Left ventricle myocardium superior (tissue), 1 donor: Measurements from ENCODE around the gene TOE1. TPM values are rescaled to one million over a fixed set of nuclear protein-coding genes. Genes with fewer than 3 reads are reported as not detected.
"Not testable (repeated sequence)": the region's sequence is repeated elsewhere in the genome, so short reads cannot be mapped to it uniquely, and the experiment has no call there.

ENCODE experiments used
- ATAC-seq: fragments of 200-7000 bp; cut with Tn5 transposase; one replicate; pipeline ENCODE4 v1.9.1; 2020; ENCODE audit warnings: mild to moderate bottlenecking, moderate library complexity
- DNase-seq: peaks from one replicate; pipeline ENCODE4 v3.0.0-alpha.2; 2020
- intact Hi-C: fragments of 100-400 bp; cut with micrococcal nuclease; formaldehyde crosslinking; loops from one replicate; pipeline ENCODE4 v1.11.0; 2022
- long read RNA-seq: library from polyadenylated mRNA; unstranded; transcript quantifications from one replicate; pipeline ENCODE4 v2.0.0, GENCODE V29; 2021
- total RNA-seq: library from RNA; stranded (reverse); fragmentation: NEBNext Ultra II Directional; extraction: Animal tissue kit (Norgen Biotek cat#: 25700); gene quantifications from one replicate; pipeline ENCODE4 v1.2.1, GENCODE V29; 2021
- donor health status: DM: no; HTN: yes; CAD: no; lungs with severe emphysema.

TOE1 gene
- 3.5 TPM for total RNA-seq
- long read RNA-seq, partial matches to known transcripts = 0 of 10 reads
- long read RNA-seq, other reads (novel, unspliced or antisense) = 6 of 10 reads

DNA sequence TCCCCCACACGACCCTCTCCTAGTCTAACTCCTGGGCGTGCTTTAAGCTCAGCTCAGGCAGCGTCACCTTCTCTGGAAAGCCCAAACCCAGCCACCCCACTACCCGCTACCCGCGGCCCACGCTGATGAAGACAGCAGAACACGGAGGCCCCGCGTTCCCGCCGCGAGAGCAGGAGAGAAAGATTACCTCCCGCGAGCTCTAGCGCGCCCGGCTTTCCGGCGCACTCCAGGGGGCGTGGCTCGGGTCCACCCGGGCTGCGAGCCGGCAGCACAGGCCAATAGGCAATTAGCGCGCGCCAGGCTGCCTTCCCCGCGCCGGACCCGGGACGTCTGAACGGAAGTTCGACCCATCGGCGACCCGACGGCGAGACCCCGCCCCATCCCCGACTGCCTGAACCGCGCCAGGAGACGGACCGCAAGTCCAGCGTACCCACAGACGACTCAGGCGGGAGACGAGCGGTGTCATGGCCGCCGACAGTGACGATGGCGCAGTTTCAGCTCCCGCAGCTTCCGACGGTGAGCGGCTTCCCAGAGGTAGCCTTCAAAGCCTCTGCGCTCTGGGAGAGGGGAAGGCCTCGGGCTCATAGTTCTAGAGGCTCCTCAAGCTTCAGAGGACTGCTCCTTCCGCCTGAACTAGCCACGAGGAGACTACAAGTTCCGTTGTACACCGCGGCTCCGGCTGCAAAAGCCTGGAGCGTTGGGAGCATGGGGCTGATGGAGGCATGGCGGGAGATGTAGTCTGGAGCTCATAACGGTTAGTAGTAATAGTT, at the start of gene TOE1, which contains the start of gene MUTYH:
Gene TOE1, plus strand, starts transcription at position 382 of the 770 bp plus-strand sequence. Its CDS starts 83 bp downstream, at position 465.
Gene MUTYH, minus strand, starts transcription at position 652 of the 770 bp plus-strand sequence. CDS start 5,935 bp downstream, outside the sequence.
- peak; percentile 96 for DNase-seq
- intact Hi-C loops = no loop called here
- ATAC-seq = peak; percentile 96

- DNase-seq, intact Hi-C loops, ATAC-seq: not testable (repeated sequence)
Measured at GRCh38 chr1:45291002-45291401, 49.0 kb upstream of the TOE1 start.

- intact Hi-C loops = no loop called here
- ATAC-seq (no peak), DNase-seq (no peak)
Measured at GRCh38 chr1:45291716-45292115, 48.3 kb upstream of the TOE1 start.

DNA sequence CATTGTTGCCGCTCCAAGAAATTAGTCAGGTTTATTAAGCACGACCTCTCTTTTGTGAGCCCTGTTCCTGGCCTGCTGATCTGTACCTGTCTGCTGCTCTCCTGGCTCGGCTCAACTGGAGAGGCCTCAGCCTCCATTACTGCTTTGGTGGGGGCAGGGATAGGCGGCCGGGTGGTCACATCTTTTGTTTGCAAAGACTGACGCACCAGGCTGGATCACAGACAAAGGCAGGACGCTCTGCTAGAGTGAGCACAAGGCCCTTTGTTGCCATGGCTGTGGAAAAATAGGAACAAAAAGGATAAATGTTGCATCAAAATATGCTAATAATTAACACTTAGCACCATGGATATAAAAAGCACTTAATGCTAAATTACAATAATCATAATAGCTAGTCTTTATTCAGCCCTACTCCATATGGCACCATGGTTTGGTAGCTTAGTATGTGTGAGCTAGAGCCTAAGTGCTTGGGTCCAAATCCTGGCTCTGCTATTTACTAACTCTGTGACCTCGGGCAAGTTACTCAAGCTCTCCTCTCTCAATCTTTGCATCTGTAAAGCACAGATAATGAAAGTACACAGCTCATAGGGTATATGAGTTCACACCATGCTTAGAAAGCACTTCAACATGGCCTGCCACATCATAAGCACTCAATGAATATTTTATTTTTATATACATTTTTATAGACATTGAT, 42.2 kb upstream of the TOE1 start:
- ATAC-seq = no peak
- DNase-seq = no peak
- intact Hi-C loops = no loop called here

DNA sequence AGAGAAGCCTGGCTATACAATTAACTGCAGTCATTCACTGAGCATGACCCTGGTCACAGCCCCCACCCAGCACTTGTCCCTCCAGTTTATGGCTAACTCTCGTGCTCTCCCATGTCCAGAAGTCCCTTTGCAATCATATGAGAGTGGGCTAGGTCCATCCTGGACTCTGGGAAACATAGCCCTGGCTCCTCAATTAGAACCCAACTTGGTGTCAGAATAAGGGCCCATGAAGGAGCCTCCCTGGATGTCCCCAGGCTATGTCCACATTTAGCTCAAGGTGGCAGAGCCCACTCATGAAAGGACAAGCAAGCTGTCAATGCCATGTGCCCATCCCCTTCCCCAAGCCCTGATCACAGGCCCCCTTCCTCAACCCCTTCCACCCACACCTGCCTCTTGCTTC, 40.7 kb upstream of the TOE1 start:
- DNase-seq = no peak
- ATAC-seq = no peak
- intact Hi-C loops = no loop called here

DNA sequence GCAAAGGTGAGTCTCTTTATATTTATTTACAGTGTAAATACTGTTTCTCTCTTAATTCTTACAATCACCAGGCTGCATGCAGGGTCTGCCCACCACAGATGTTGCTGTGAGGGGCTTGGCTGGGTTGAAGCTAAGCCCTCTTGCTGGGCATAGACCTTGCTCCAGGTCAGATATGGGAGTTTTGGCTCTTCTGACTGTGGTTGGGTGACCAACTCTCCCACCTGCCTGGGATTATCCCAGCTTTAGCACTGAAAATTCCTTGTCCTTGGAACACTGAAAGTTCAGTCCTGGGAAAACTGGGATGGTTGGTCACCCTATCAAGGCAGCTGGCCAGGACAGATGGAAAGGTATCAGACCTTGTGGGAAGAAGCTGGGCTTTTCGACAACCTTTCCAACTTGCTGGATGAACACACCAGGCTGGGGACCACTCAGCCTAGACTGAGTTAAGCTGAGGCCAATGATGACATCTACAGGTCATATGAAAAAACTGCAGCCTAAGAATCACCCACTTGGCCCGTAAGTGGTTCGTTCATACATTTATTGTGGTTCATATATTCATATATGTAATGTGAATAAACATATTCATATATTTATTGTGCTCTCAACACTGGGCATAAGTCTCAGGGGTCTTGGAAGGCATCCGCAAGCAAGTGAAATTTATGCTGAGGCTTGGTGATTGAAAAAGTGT, 39.8 kb upstream of the TOE1 start:
- ATAC-seq (no peak), DNase-seq (no peak)
- intact Hi-C loops = loop anchor here (2.0 kb wide), 1 partner anchor 283 kb away; no protein-coding TSS in a partner anchor

DNA sequence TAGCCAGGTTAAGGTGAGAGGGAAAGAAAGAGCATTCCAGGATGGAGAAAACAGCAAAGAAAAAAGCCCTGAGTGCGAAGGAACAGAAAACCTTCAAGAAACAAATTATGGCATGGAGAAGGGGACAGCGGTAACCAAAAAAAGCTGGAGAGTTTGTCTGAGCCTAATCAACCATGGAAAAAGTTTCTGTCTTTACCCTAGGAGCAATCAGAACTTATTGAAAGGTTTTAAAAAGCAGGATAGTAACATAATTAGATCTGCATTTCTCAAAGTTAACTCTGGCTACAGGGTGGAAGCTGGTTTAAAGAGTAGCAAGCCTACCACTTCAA, 39.3 kb upstream of the TOE1 start:
- no peak for DNase-seq
- intact Hi-C loops = loop anchor here (2.0 kb wide), 1 partner anchor 284 kb away; no protein-coding TSS in a partner anchor
- ATAC-seq = no peak

GRCh38 chr1:45302505-45303150, 37.3 kb upstream of the TOE1 start:
- DNase-seq (no peak), ATAC-seq (no peak)
- intact Hi-C loops = no loop called here

DNA sequence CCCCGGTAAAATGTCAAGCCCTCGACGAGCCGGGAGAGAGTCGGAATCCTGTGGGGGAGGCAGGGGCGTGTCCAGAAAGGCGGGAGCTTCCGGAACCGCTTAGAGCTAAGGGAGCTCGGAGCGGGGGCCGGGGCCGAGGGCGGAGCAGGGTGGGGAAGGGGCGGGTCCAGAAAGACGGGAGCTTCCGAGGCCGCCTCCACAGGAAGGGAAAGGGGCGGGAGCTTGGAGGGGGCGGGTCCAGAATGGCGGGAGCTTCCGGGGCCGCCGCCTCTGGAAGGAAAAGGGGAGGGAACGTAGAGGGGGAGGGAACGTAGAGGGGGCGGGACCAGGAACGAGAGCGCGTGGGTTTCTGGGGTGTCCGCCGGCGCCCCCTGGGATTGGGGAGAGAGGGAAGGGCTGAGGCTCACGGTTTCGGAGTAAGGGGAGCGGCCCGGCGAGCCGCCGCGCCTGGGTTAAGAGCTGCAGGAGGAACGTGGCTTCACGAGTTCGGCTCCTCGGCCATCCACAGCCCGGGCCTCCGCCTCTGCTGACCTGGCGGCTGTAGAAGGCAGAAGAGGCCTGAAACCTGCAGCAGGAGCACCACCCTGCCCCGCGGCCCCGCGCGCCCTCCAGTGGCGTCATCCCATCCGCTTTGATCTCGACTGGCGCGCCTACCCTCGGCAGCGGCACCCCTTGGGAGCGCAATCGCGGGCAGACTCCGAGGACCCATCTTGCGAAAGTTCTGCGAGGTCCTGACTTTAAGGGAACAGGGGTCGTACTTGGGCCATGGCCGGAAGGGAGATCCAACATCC, 36.3 kb upstream of the TOE1 start:
- peak; percentile 99 for DNase-seq
- intact Hi-C loops = no loop called here
- ATAC-seq = peak; percentile 97

DNA sequence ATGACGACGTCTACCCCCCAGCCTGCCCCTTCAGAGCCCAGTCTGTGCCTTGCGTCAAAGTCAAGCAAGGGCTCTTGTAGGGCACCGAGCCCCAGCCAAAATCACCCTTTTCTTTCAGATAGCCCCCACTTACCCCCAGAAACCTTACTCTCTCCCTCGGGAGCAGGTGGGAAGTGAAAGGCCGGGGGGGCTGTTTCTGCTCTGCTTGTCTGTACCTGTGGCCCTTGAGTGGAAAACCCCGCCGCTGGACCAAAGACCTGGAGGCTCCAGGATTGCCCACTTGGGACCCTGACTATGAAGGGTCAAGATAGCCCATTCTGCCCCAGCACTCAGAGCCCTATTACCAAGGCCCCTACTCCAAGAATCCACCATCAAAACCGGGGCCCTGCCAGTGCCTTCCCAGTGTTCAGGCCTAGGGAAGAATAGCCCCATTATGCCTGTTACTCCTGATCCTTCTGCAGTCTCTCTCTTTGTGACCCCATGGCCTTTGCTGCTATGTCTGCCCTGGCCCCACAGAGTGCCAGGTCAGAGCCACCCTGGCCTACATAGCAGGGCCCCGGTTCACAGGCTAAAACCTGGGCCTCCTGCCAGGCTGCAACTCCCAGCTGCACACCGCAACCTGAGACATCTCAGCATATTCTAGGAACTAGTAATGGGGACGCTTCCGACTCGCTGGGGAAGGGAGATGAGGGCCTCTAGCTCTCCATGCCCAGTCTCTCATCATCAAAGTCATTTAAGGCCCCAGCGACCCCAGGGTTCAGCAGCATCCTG, 35.5 kb upstream of the TOE1 start:
- intact Hi-C loops = no loop called here
- DNase-seq = peak; percentile 55
- ATAC-seq = peak; percentile 0

DNA sequence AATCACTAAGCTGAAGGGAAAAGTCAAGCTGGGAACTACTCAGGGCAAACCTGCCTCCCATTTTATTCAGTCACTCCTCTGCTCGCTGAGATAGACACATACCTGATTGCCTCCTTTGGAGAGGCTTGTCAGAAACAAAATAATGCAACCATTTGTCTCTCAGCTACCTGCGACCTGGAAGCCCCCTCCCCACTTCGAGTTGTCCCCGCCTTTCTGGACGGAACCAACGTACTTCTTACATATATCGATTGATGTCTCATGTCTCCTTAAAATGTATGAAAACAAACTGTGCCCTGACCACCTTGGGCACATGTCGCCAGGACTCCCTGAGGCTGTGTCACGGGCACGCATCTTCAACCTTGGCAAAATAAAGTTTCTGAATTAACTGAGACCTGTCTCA, 34.7 kb upstream of the TOE1 start:
- intact Hi-C loops = no loop called here
- DNase-seq (no peak), ATAC-seq (no peak)

DNA sequence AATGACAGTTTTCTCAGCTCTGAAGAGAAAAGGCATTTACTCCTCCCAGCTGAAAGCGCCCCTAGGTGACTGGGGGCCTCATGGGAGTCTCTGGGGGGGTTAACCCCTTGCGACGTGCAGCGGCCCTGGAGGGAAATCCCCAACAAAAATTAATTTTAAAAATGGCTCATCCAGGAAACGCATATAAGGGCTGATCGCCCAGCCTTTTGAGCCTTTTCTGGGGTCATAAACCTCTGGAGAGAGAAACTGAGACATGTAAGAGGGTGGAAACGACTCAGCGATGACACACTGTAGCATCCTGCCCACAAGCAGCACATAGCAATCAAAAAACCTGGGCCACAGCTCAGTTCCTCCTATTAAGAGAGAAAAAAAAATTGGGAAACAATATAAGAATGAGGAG, 33.7 kb upstream of the TOE1 start:
- DNase-seq (no peak), ATAC-seq (no peak)
- intact Hi-C loops = no loop called here

DNA sequence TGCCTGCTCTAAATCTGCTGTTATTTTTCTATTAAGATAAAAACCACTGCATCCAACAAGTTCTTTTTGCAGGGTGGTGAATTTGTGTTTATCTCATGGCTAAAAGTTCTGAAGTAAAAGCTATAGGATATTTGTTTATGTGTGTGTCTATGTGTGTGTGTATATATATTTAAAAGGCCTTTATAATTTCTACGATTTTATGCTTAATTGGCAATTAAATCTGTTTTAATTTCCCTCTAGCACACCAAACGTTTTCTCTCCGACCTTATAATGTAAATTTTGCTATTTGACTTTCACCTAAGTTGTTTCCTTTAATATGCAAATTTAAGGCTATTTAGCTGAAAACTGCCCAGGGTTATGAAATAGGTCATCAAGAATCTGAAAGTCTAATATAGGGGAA, 33.1 kb upstream of the TOE1 start:
- DNase-seq (no peak), ATAC-seq (no peak)
- intact Hi-C loops = no loop called here

- intact Hi-C loops = no loop called here
- DNase-seq (no peak), ATAC-seq (no peak)
Measured at GRCh38 chr1:45314266-45314665, 25.7 kb upstream of the TOE1 start.

DNA sequence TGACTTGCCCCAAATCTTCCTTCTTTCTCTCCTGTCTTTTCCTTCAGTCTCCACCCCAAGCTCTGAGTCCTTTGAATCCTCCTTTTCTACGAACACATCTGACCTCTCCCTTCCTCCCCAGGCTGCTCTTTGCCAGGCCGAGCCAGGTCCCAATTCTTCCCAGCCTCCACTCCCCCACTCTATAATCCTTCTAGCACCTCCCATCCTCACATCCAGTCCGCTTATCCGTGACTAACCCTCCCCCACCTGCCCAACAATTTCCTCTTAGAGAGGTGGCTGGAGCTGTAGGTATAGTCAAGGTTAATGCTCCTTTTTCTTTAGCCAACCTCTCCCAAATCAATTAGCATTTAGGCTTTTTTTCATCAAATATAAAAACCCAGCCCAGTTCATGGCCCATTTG, 22.8 kb upstream of the TOE1 start:
- intact Hi-C loops = no loop called here
- no peak for DNase-seq
- ATAC-seq = no peak

DNA sequence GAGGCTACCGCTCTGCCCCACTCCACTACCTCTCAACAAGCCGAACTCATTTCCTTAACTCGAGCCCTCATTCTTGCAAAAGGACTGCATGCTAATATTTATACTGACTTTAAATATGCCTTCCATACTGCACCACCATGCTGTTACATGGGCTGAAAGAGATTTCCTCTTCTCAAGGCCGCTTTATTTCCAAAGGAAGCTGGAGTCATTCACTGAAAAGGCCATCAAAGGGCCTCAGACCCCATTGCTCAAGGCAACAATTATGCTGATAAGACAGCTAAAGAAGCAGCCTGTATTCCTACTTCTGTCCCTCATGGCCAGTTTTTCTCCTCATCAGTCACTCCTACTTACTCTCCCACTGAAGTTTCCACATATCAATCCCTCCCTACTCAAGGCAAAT, 20.2 kb upstream of the TOE1 start:
- intact Hi-C loops = no loop called here
- ATAC-seq = no peak
- DNase-seq = no peak

- ATAC-seq = no peak
- DNase-seq = no peak
- intact Hi-C loops = no loop called here
Measured at GRCh38 chr1:45321444-45321843, 18.5 kb upstream of the TOE1 start.

- intact Hi-C loops = no loop called here
- ATAC-seq (no peak), DNase-seq (no peak)
Measured at GRCh38 chr1:45322486-45323040, 17.4 kb upstream of the TOE1 start.
